Tibial nerve (tissue), 4 donors: ENCODE results near the gene UGT1A4. TPM values are rescaled to one million over a fixed set of nuclear protein-coding genes. Genes with fewer than 3 reads are reported as not detected.
A peak's percentile ranks its signal among the peaks of the same experiment; 100 is the strongest.

Experiments used
- DNase-seq, 2 donors: peaks; one replicate each; pipeline ENCODE4 v3.0.0-alpha.2; 2019; ENCODE audit warnings: low spot score in 2 of 2
- H3K27ac ChIP-seq, 4 donors: fragments of 200-600 bp; sonication (generic) in 3 of 4; one replicate each; pipeline ENCODE4 v1.5.1; 2017 to 2019; ENCODE audit warnings: mild to moderate bottlenecking in 1 of 4
- H3K27me3 ChIP-seq, 2 donors: fragments of 200-600 bp; sonication (generic) in 1 of 2; one replicate each; pipeline versions ENCODE4 v1.5.1 to v1.6.0; 2017 to 2019
- H3K36me3 ChIP-seq, 3 donors: fragments of 200-600 bp; sonication (generic); one replicate each; pipeline ENCODE4 v1.5.1; 2018 to 2019
- H3K4me1 ChIP-seq, 4 donors: fragments of 200-600 bp; sonication (generic) in 3 of 4; one replicate each; pipeline ENCODE4 v1.5.1; 2017 to 2019
- H3K4me3 ChIP-seq, 4 donors: fragments of 200-600 bp; sonication (generic) in 3 of 4; one replicate each; pipeline ENCODE4 v1.5.1; 2017 to 2019; ENCODE audit warnings: mild to moderate bottlenecking in 1 of 4, moderate library complexity in 1 of 4
- H3K9me3 ChIP-seq, 4 donors: fragments of 200-600 bp; sonication (generic) in 3 of 4; one replicate each; pipeline ENCODE4 v1.5.1; 2017 to 2019
- EP300 ChIP-seq, 2 donors: sonication (generic); formaldehyde crosslinking; IDR thresholded peaks; one replicate each; pipeline ENCODE4 v1.6.1; 2017; ENCODE audit warnings: antibody characterized with exemption in 2 of 2, mild to moderate bottlenecking in 1 of 2
- POLR2A ChIP-seq, 2 donors: fragments of 450-650 bp; IDR thresholded peaks; one replicate each; pipeline ENCODE4 v1.6.1; 2017; ENCODE audit warnings: antibody characterized with exemption in 2 of 2, mild to moderate bottlenecking in 2 of 2, moderate library complexity in 2 of 2
- WGBS, 2 donors: methylation state at CpG; one replicate each; pipeline ENCODE4 v1.1.5; 2018; 5-methylcytosine and 5-hydroxymethylcytosine counted together
- total RNA-seq, 4 donors: library from RNA; depleted of rRNA; stranded (reverse); fragments of >200 nt; gene quantifications; one replicate each; pipeline ENCODE4 v1.1.0, GENCODE V29; 2016
- TF ChIP-seq, protein P1 (sequence below), 5 experiments: fragments of 200-600 bp in 3 of 5; fragments of 450-650 bp in 2 of 5; sonication (generic) in 3 of 5; IDR thresholded peaks; one replicate each; pipeline ENCODE4 v1.5.1; 2016 to 2019; ENCODE audit warnings: antibody characterized with exemption in 5 of 5, mild to moderate bottlenecking in 3 of 5, moderate library complexity in 2 of 5

UGT1A4 gene
- total RNA-seq, 4 donors from 2014 or later = not detected

DNA sequence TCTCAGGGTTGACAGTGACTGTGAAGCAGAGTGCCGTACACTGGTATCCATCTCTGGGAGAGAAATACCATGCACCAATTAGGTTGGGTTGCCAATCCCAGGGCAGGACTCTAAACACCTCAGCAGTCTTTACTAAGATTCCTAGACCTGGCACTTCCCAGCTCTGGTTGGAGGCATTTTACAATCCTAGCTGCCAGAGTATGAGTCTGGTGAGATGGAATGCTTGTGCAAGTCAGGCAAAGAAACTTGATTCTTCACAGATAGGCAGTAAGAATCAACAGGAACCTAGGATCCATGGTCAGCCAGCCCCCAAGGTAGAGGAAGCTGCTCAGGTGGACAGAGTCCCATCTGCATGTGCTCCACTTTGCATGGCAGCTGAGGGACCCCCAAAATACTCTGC lies 11.8 kb upstream of the UGT1A4 start:
- Histone ChIP-seq H3K27me3 (no peaks in the 10 kb centered on the region), H3K9me3 (peaks cover 0 to 6% (median 0%) of the 10 kb centered on the region in 4 donors), H3K4me1 (no peaks in the 10 kb centered on the region), H3K27ac (no peak overlapping the region), H3K36me3 (no peaks in the 10 kb centered on the region), H3K4me3 (no peak overlapping the region)
- no peak for DNase-seq
- TF ChIP-seq, protein P1, sequence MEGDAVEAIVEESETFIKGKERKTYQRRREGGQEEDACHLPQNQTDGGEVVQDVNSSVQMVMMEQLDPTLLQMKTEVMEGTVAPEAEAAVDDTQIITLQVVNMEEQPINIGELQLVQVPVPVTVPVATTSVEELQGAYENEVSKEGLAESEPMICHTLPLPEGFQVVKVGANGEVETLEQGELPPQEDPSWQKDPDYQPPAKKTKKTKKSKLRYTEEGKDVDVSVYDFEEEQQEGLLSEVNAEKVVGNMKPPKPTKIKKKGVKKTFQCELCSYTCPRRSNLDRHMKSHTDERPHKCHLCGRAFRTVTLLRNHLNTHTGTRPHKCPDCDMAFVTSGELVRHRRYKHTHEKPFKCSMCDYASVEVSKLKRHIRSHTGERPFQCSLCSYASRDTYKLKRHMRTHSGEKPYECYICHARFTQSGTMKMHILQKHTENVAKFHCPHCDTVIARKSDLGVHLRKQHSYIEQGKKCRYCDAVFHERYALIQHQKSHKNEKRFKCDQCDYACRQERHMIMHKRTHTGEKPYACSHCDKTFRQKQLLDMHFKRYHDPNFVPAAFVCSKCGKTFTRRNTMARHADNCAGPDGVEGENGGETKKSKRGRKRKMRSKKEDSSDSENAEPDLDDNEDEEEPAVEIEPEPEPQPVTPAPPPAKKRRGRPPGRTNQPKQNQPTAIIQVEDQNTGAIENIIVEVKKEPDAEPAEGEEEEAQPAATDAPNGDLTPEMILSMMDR (IDR thresholded peaks at IDR 0.05) = no peak
- TF ChIP-seq EP300 (IDR thresholded peaks at IDR 0.05) (no peak), POLR2A (IDR thresholded peaks at IDR 0.05) (no peak)
- 47 to 56% methylated on average over 1 of the region's 1 CpG for WGBS, 2 donors

DNA sequence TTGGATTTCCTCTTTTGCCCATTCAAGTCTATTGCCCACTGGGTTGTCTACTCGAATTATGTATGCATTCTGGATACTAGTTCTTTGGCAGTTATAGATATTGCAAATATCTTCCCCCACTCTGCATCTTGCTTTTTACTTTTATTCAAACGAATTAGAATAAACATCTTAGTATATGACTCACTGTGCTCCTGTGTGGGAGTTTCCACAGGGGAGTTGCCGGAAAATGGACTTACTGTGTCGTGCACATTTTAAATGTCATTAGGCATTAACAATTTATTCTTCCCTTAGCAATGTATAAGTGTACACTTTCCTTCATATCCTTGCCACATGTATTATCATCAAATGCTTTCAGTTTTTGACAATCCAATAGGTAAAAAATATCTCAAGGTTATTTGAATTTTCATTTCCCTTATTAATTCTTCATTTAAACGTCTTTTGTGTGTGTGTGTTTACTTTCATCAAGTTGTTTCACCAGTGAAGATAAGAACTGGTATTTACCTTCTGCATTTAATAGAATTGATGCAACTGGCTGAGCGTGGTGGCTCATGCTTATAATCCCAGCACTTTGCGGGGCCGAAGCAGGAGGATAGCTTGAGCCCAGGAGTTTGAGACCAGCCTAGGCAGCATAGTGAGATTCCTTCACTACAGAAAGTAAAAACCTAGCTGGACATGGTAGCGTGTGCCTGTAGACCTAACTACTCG lies 10.4 kb upstream of the UGT1A4 start:
- Histone ChIP-seq H3K9me3 (peaks cover 0 to 6% (median 0%) of the 10 kb centered on the region in 4 donors), H3K4me1 (no peaks in the 10 kb centered on the region), H3K36me3 (no peaks in the 10 kb centered on the region), H3K27ac (no peak overlapping the region), H3K27me3 (no peaks in the 10 kb centered on the region), H3K4me3 (no peak overlapping the region)
- 67 to 68% methylated on average over 10 of the region's 10 CpGs for WGBS, 2 donors
- no peak for DNase-seq
- no peak for TF ChIP-seq POLR2A (IDR thresholded peaks at IDR 0.05)
- TF ChIP-seq EP300 (IDR thresholded peaks at IDR 0.05) = no peak
- TF ChIP-seq, protein P1 (IDR thresholded peaks at IDR 0.05) = no peak

DNA sequence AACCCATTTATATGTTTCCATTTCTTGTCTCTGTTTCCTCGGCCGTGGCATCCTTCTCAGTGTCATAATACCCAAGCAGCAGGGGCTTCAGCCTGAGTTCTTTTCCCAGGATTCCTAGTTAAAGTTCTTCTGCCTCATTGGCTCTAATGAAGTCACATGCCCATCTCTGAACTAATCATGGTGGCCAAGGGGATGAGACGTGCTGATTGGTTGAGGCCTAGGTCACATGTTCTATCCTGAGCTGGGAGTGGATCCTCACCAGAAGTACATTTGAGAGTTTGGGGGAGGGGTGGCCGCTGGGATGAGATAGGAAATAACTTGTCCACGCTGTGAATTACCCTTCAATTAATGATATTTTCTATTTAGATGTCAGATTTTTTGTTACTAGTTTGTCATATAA lies 9.6 kb upstream of the UGT1A4 start:
- DNase-seq = no peak
- peaks cover 0 to 6% (median 0%) of the 10 kb centered on the region in 4 donors for H3K9me3 ChIP-seq
- TF ChIP-seq EP300 (IDR thresholded peaks at IDR 0.05) (no peak), POLR2A (IDR thresholded peaks at IDR 0.05) (no peak)
- TF ChIP-seq, protein P1 (IDR thresholded peaks at IDR 0.05) = no peak
- WGBS, 2 donors = 78 to 83% methylated on average over 5 of the region's 5 CpGs
- no peaks in the 10 kb centered on the region for H3K4me1 ChIP-seq
- no peaks in the 10 kb centered on the region for H3K36me3 ChIP-seq
- H3K27me3 ChIP-seq = no peaks in the 10 kb centered on the region
- no peak overlapping the region for H3K27ac ChIP-seq
- H3K4me3 ChIP-seq = no peak overlapping the region

DNA sequence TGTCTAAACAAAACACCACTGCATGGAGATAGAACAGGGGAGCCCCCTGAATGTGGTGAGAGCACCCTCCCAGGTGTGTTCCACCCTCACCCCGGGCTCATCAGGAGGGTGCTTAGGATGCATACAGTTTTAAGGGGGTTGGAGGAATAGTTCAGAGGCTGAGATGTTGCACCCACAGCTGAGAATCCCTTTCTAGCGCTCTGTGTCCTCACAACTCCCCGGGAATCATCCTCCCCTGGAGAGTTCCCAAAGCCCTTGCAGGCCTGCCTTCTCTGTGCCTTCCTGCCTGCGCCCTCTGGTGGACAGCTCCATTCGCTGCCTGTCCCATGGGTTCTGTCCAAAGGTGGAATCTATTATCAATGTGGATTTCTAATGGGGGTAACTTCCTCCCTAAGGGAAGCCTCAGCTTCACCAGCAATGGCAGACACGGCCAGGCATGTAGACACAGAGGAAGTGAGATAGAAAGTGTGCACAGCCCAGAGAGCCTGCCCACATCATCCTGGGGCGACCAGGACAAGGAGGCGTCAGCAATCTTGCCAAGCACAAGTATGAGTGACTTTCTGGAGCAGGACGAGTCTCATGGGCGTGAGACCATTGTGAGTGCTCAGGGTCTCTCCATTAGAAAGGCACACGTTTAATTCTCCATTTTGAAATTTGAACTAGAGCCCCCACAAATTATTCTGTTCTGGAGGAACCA lies 7.1 kb upstream of the UGT1A4 start:
- 43 to 45% methylated on average over 9 to 11 of the region's 11 CpGs for WGBS, 2 donors
- Histone ChIP-seq H3K4me1 (no peaks in the 10 kb centered on the region), H3K27me3 (no peaks in the 10 kb centered on the region), H3K9me3 (no peaks in the 10 kb centered on the region), H3K36me3 (no peaks in the 10 kb centered on the region), H3K4me3 (no peak overlapping the region), H3K27ac (no peak overlapping the region)
- TF ChIP-seq, protein P1 (IDR thresholded peaks at IDR 0.05) = peak; percentile 35 to 80 (median 39)
- TF ChIP-seq EP300 (IDR thresholded peaks at IDR 0.05) = no peak
- peak; percentile 30 to 60 for DNase-seq

DNA sequence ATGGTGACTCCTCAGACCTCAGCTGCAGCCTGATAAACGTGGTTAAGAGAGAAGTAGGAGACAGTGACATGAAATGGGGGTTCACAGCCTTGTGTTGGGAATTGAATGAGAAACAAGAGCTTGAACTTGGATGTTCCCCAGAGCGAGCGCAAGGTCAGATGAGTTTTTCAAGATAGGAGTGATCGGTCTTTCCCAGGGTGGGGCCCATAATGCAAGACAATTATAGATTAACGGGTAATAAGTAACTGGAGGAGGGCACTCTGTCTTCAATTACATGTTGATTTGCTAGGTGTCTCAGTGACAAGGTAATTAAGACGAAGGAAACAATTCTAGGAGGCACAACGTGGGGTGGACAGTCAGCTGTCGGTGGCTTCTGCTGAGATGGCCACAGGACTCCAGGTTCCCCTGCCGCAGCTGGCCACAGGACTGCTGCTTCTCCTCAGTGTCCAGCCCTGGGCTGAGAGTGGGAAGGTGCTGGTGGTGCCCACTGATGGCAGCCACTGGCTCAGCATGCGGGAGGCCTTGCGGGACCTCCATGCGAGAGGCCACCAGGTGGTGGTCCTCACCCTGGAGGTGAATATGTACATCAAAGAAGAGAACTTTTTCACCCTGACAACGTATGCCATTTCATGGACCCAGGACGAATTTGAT lies 5.8 kb upstream of the UGT1A4 start, which contains the start of gene UGT1A5:
UGT1A5 (plus strand) TSS at position 297 of the 651 bp plus-strand sequence; CDS start at position 382, 85 bp downstream.
- Histone ChIP-seq H3K4me3 (no peak within 1 kb of the TSS), H3K27ac (no peak within 1 kb of the TSS), H3K27me3 (no peaks in the 10 kb centered on the region), H3K4me1 (no peaks in the 10 kb centered on the region), H3K9me3 (no peaks in the 10 kb centered on the region), H3K36me3 (no peaks in the 10 kb centered on the region)
- DNase-seq = no peak
- WGBS, 2 donors = 73 to 86% methylated on average over 14 of the region's 14 CpGs
- TF ChIP-seq POLR2A (IDR thresholded peaks at IDR 0.05) (no peak), EP300 (IDR thresholded peaks at IDR 0.05) (no peak)
- TF ChIP-seq, protein P1 (IDR thresholded peaks at IDR 0.05) = no peak
